ENCODE measurements around the gene EMD.
"Not testable (repeated sequence)": the region's sequence is repeated elsewhere in the genome, so short reads cannot be mapped to it uniquely, and the experiment has no call there.

The EMD gene

DNA sequence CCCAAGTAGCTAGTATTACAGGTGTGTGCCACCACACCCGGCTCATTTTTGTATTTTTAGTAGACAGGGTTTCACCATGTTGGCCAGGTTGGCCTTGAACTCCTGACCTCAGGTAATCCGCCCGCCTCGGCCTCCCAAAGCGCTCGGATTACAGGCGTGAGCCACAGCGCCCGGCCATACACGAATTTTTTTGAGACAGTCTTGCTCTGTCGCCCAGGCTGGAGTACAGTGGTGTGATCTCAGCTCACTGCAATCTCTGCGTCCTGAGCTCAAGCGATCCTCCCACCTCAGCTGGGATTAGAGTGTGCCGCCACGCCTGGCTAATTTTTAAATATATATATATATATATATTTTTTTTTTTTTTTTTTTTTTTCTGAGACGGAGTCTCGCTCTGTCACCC is 17.3 kb downstream of the EMD start:
- not testable (repeated sequence) for DNase-seq (ENCODE audit: low read depth)

- DNase-seq (ENCODE audit: low read depth), result no peak
These were observed 18.1 kb downstream of the EMD start for GRCh38 chrX:154396973-154397887.

GRCh38 chrX:154397888-154398667 is 19.0 kb downstream of the EMD start, which contains the start of gene RPL10:
Gene RPL10, plus strand, starts transcription at chrX:154398377. Its CDS starts 143 bp downstream, at chrX:154398520.
- DNase-seq (ENCODE audit: low read depth), result peak; percentile 79

DNA sequence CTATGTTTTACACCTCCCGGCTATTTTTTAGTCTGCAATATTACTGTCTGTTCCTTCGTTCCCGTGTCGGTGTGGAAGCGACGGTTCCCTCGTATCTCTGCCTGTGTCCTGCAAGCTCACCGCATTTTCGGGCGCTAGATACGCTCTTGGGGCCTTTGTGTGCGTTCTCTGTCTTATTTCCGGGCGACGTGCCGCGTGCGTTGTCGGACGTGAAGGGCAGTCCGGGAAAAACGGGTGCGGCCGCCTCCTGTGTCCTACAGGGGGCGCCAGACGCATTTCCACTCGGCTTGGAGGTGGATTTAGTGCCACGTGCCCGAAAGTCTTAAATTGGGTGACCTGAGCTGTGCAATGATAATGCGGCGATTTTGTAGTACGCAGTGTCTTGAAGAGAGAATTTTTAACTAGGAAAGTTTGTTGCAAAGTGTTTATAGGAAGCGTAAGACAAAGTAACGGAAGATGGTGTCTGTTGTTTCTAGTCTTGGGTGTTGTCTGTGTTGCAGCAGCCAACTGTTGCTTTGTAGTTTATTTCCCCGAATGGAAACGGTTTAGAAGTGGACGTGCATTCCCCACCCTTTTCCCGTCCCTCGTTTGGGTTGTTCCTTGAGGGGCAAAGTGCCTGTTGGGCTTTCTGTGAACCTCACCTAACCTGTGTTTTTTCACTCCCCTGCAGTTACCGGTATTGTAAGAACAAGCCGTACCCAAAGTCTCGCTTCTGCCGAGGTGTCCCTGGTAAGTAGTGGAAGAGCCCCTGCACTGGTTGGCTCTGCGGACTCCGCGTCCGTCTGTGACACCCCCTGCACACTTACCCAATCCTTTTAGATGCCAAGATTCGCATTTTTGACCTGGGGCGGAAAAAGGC is 19.8 kb downstream of the EMD start:
- no peak for DNase-seq (ENCODE audit: low read depth)

GRCh38 chrX:154399527-154400368 is 20.7 kb downstream of the EMD start:
- no peak for DNase-seq (ENCODE audit: low read depth)

- DNase-seq (ENCODE audit: low read depth), result not testable (repeated sequence)
These were observed 21.3 kb downstream of the EMD start for GRCh38 chrX:154400369-154400817.

DNA sequence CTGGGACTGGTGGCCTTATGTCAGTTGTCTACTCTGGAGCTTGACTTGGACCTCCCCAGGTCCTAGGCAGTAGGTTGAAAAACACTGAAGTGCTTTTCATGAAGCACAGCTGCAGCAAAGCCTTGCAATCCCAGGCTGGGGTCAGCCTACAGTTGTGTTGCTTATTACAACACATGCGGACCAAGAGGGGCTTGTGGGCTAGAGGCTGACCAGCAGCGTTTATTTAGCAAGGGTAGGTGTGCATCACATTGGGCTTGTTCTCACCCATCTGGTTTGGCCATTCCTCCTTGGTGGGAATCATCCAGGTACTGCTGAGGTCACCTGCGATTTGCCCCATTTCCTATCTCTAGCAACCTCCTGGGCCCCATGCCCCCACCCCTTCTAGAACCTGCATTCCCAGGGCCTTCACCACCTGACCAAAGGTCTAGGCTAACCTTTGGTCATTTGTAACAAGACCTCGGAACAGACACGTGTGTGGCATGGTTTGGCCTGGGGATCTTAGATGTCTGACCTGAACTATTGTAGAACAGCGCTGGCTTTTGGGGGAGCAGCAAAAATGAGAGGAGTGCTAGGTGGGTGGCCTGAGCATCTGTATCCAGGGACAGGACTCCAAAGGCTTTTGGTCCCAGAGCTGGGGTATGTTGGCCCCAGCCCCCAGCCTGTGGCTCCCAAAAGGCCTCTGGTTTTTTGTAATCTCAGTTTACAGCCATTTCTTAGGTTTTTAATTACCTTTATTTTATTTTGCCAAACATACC is 22.1 kb downstream of the EMD start:
- DNase-seq (ENCODE audit: low read depth), result no peak

GRCh38 chrX:154401918-154402621 is 23.0 kb downstream of the EMD start:
- DNase-seq (ENCODE audit: low read depth), result no peak

- DNase-seq (ENCODE audit: low read depth), result no peak
These were observed 23.6 kb downstream of the EMD start for GRCh38 chrX:154402622-154403127.

DNA sequence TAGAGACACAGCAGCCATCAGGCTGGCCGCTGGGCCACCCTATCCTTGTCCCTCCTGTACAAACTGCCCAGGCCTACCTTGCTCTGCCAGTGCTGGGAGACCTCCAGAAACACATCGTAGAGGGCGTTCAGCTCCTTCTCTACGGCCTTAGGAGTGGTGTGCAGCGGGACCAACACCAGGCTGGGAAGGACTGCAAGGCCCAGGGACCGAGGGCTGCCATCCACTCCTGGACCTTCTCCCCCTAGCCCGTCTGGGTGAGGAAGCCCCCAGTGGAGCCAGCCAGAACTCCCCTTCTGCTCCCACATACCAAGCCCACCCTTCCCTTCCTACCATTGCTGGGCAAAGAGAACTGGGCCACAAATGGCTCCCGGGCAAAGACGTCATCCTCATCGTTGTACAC is 24.1 kb downstream of the EMD start:
- DNase-seq (ENCODE audit: low read depth), result no peak

DNA sequence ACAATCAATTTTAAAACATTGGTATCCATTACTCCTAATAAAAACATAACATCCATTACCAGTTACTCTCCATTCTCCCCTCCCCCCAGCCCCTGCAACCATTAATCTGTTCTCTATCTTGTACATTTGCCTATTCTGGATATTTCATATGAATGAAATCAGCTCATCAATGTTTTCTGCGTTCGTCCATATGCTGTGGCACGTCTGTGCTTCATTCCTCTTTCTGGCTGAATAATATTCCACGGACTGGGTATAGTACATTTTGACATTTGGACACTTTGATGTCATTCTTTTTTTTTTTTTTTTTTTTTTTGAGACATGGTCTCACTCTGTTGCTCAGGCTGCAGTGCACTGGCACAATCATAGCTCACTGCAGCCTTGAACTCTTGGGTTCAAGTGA is 24.8 kb downstream of the EMD start:
- no peak for DNase-seq (ENCODE audit: low read depth)

- no peak for DNase-seq (ENCODE audit: low read depth)
These were observed 25.6 kb downstream of the EMD start for GRCh38 chrX:154404625-154405192.

GRCh38 chrX:154408659-154409221 is 29.6 kb downstream of the EMD start:
- DNase-seq (ENCODE audit: low read depth), result no peak

GRCh38 chrX:154409222-154409871 is 30.3 kb downstream of the EMD start, which contains the start of gene DNASE1L1:
Gene DNASE1L1, minus strand, starts transcription at chrX:154409254. Its CDS starts 3,686 bp downstream, at chrX:154405568.
- DNase-seq (ENCODE audit: low read depth), result no peak

- no peak for DNase-seq (ENCODE audit: low read depth)
These were observed 32.9 kb downstream of the EMD start for GRCh38 chrX:154411981-154412340.

DNA sequence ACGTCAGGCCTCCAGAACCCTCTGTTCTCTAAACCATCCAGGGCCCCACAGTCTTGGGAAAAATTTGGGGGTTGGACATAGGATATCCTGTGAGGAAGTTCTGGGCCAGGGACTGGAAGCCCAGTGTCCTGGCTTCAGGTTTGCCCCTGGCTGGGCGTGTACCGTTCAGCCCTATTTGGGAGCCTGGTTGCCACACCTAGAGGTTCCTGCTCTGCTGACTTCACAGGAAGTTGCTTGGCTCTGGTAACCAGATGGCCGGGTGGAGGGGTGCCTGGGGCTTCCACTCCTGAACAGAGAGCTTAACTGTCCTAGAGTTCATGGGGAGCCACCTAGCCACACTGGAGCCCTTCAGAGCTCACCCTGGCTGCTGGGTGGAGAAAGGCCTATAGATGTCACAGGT is 33.4 kb downstream of the EMD start:
- DNase-seq (ENCODE audit: low read depth), result no peak

DNA sequence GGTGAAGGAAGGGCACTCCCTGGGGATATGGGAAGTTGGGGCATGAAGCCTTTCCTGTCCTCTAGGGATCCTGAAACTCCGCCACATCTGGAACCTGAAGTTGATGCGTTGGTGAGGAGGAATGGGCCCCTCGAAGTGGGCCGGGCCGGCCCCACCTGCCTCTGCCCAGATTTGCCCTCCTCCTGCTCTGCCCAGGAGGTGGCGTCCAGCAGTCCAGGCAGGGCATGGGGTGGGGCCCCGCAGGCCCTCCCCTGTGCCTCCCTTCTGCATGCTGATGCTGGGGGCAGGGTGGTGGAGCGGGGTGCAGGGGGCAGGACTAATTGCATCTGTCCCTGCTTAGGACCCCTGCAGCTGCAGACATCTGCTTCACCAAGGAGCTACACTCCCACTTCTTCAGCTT is 34.0 kb downstream of the EMD start:
- DNase-seq (ENCODE audit: low read depth), result no peak

GRCh38 chrX:154417157-154417556 is 38.1 kb downstream of the EMD start:
- DNase-seq (ENCODE audit: low read depth), result no peak
